ENCODE data around the gene CYP2R1.

The CYP2R1 gene

GRCh38 chr11:14835496-14836492 is 56.2 kb downstream of the CYP2R1 start:
- H3K9me3 ChIP-seq (ENCODE audit: control insufficient read depth, insufficient read depth, low read length): no peaks in the 10 kb centered on the region
- no peaks in the 10 kb centered on the region for H3F3A ChIP-seq (ENCODE audit: control insufficient read depth, insufficient read depth)
- no peak overlapping the region for H3K27ac ChIP-seq (ENCODE audit: low read depth, low read length)
- TF ChIP-seq CTCF (IDR thresholded peaks at IDR 0.05; ENCODE audit: low read depth, low read length, poor library complexity, severe bottlenecking) (no peak), EZH2phosphoT487 (IDR thresholded peaks at IDR 0.05; ENCODE audit: borderline replicate concordance, low read length) (no peak)
- no peaks in the 10 kb centered on the region for H3K9me2 ChIP-seq (replicated peaks; ENCODE audit: control insufficient read depth, low read length)
- no peaks in the 10 kb centered on the region for H3K27me3 ChIP-seq (ENCODE audit: control insufficient read depth, low read length)
- no peak overlapping the region for H3K4me2 ChIP-seq (ENCODE audit: low read length)
- H3K36me3 ChIP-seq (ENCODE audit: control insufficient read depth, low read length): no peaks in the 10 kb centered on the region
- no peaks in the 10 kb centered on the region for H3K79me2 ChIP-seq (ENCODE audit: control insufficient read depth, low read length)
- no peaks in the 10 kb centered on the region for H4K20me1 ChIP-seq (ENCODE audit: control insufficient read depth, insufficient read depth, low read depth, low read length)
- peaks cover 4% of the 10 kb centered on the region; the same call in 1 of the 2 replicates for H3K4me1 ChIP-seq (ENCODE audit: control insufficient read depth, low read length)
- H3K4me3 ChIP-seq (ENCODE audit: low read length): no peak overlapping the region
